ENCODE results near the gene IKZF4.

DNA sequence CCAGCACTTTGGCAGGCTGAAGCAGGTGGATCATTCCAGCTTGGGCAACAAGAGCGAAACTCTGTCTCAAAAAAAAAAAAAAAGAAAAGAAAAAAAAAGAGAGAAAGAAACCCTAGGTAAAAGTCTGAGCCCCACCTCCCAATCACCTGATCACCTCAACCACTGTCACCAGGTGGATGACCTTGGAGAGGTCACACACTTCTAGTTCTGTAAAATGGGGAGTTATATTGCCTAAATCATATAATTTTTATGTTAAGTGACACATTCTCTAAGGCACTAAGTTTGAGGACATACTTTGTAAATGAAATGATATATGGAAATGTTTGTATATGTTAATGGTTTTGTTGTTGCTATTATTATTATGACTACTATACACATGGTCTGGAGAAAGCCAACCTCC is 57.6 kb downstream of the IKZF4 start:
- TF ChIP-seq, protein P1, sequence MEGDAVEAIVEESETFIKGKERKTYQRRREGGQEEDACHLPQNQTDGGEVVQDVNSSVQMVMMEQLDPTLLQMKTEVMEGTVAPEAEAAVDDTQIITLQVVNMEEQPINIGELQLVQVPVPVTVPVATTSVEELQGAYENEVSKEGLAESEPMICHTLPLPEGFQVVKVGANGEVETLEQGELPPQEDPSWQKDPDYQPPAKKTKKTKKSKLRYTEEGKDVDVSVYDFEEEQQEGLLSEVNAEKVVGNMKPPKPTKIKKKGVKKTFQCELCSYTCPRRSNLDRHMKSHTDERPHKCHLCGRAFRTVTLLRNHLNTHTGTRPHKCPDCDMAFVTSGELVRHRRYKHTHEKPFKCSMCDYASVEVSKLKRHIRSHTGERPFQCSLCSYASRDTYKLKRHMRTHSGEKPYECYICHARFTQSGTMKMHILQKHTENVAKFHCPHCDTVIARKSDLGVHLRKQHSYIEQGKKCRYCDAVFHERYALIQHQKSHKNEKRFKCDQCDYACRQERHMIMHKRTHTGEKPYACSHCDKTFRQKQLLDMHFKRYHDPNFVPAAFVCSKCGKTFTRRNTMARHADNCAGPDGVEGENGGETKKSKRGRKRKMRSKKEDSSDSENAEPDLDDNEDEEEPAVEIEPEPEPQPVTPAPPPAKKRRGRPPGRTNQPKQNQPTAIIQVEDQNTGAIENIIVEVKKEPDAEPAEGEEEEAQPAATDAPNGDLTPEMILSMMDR (IDR thresholded peaks at IDR 0.05), result no peak
- TF ChIP-seq EZH2 (IDR thresholded peaks at IDR 0.05; ENCODE audit: borderline replicate concordance, insufficient read depth, low read depth, low read length, poor library complexity, severe bottlenecking), result no peak
